Esophagus squamous epithelium (tissue), 4 donors: ENCODE measurements around the gene ARHGAP11A.

Source experiments
- POLR2A ChIP-seq, 4 donors: fragments of 450-650 bp; IDR thresholded peaks; one replicate each; pipeline ENCODE4 v1.6.1; 2017; ENCODE audit warnings: antibody characterized with exemption in 4 of 4, mild to moderate bottlenecking in 4 of 4, moderate library complexity in 3 of 4
- TF ChIP-seq, protein P1 (sequence below), 6 experiments: fragments of 450-650 bp in 4 of 6; fragments of 200-600 bp in 2 of 6; sonication (generic) in 2 of 6; IDR thresholded peaks; one replicate each; pipeline ENCODE4 v1.5.1; 2016 to 2019; ENCODE audit warnings: antibody characterized with exemption in 6 of 6, mild to moderate bottlenecking in 4 of 6, moderate library complexity in 4 of 6

DNA sequence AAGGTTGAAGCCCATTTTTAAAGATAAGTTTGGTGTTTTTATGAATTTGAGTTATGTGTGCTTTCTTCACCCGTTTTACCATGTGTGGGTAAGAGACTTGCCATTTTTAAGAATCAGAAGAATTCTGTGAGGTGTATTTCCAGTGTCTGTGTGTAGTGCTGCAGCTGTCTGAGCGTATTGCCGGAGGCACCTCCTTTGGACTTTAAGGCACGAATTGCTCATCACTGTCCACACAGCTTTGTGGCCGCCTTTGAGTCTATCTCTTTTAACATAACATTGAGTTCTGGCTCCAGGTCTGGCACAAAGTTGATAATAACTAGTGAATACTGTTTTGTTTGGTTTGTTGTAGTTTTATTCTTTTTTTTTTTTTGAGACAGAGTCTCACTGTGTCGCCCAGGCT, 52.0 kb downstream of the ARHGAP11A start:
- TF ChIP-seq, protein P1, sequence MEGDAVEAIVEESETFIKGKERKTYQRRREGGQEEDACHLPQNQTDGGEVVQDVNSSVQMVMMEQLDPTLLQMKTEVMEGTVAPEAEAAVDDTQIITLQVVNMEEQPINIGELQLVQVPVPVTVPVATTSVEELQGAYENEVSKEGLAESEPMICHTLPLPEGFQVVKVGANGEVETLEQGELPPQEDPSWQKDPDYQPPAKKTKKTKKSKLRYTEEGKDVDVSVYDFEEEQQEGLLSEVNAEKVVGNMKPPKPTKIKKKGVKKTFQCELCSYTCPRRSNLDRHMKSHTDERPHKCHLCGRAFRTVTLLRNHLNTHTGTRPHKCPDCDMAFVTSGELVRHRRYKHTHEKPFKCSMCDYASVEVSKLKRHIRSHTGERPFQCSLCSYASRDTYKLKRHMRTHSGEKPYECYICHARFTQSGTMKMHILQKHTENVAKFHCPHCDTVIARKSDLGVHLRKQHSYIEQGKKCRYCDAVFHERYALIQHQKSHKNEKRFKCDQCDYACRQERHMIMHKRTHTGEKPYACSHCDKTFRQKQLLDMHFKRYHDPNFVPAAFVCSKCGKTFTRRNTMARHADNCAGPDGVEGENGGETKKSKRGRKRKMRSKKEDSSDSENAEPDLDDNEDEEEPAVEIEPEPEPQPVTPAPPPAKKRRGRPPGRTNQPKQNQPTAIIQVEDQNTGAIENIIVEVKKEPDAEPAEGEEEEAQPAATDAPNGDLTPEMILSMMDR (IDR thresholded peaks at IDR 0.05) = no peak
- no peak for TF ChIP-seq POLR2A (IDR thresholded peaks at IDR 0.05)
